CD14-positive monocyte (primary cell): ENCODE data around the gene MSH2. TPM values are rescaled to one million over a fixed set of nuclear protein-coding genes. Genes with fewer than 3 reads are reported as not detected.
A peak's percentile ranks its signal among the peaks of the same experiment; 100 is the strongest.
"Not testable (repeated sequence)": the region's sequence is repeated elsewhere in the genome, so short reads cannot be mapped to it uniquely, and the experiment has no call there.

Experiments
- DNase-seq, 3 donors: peaks; one replicate each; pipeline ENCODE4 v3.0.0-alpha.2; 2011 to 2022
- H2AFZ ChIP-seq: 2 replicates; pipeline ENCODE4 v1.6.0; 2012; ENCODE audit warnings: mild to moderate bottlenecking, low read depth, low read length, inconsistent platforms; ENCODE audit not compliant: insufficient read depth, poor library complexity, severe bottlenecking
- H3K27ac ChIP-seq, 2 donors: 1 replicate in 1 of 2; 2 replicates in 1 of 2; pipeline ENCODE4 v1.5.1; 2012 to 2013; ENCODE audit warnings: low read length in 2 of 2, control low read depth in 1 of 2, inconsistent platforms in 1 of 2, low read depth in 1 of 2, mild to moderate bottlenecking in 1 of 2
- H3K27me3 ChIP-seq, 2 donors: one replicate each; pipeline versions ENCODE4 v1.6.0 to v1.6.1; 2011 to 2013; ENCODE audit warnings: low read length in 2 of 2; ENCODE audit not compliant: control insufficient read depth in 2 of 2, insufficient read depth in 2 of 2
- H3K36me3 ChIP-seq, 2 donors: replicated peaks in 1 of 2; 1 replicate in 1 of 2; 2 replicates in 1 of 2; pipeline versions ENCODE4 v1.5.1 to v1.6.1; 2012 to 2013; ENCODE audit warnings: low read length in 2 of 2, control low read depth in 1 of 2, inconsistent platforms in 1 of 2, mild to moderate bottlenecking in 1 of 2; ENCODE audit not compliant: insufficient read depth in 2 of 2, control insufficient read depth in 1 of 2
- H3K4me1 ChIP-seq, 2 donors: 1 replicate in 1 of 2; 2 replicates in 1 of 2; pipeline versions ENCODE4 v1.5.1 to v1.6.1; 2012 to 2013; ENCODE audit warnings: low read length in 2 of 2, control low read depth in 1 of 2, inconsistent platforms in 1 of 2, mild to moderate bottlenecking in 1 of 2, moderate library complexity in 1 of 2; ENCODE audit not compliant: insufficient read depth in 2 of 2, control insufficient read depth in 1 of 2
- H3K4me2 ChIP-seq: replicated peaks from 2 replicates; pipeline ENCODE3; 2012; ENCODE audit warnings: low read length, moderate library complexity, mild to moderate bottlenecking; ENCODE audit not compliant: poor library complexity, severe bottlenecking; ENCODE audit errors: extremely low read depth
- H3K4me3 ChIP-seq, 3 experiments: fragments of 200-600 bp in 1 of 3; sonication (generic) in 1 of 3; replicated peaks in 1 of 3; 1 replicate in 2 of 3; 2 replicates in 1 of 3; pipeline ENCODE4 v1.5.1; 2011 to 2013; ENCODE audit warnings: low read length in 3 of 3, mild to moderate bottlenecking in 3 of 3, control low read depth in 2 of 3, low read depth in 2 of 3, inconsistent platforms in 1 of 3, moderate library complexity in 1 of 3
- H3K79me2 ChIP-seq: 2 replicates; pipeline ENCODE4 v1.6.0; 2012; ENCODE audit warnings: mild to moderate bottlenecking, control low read depth, inconsistent platforms, low read length, moderate library complexity; ENCODE audit not compliant: insufficient read depth
- H3K9ac ChIP-seq: 2 replicates; pipeline ENCODE4 v1.6.0; 2017; ENCODE audit warnings: low read length, mild to moderate bottlenecking; ENCODE audit not compliant: insufficient read depth, poor library complexity, severe bottlenecking
- H3K9me3 ChIP-seq, 2 donors: replicated peaks in 1 of 2; 1 replicate in 1 of 2; 2 replicates in 1 of 2; pipeline versions ENCODE4 v1.5.1 to v1.6.1; 2012 to 2013; ENCODE audit warnings: low read length in 2 of 2, control low read depth in 1 of 2; ENCODE audit not compliant: control insufficient read depth in 1 of 2, insufficient read depth in 1 of 2
- H4K20me1 ChIP-seq: 2 replicates; pipeline ENCODE4 v1.6.0; 2012; ENCODE audit warnings: mild to moderate bottlenecking, low read length, control low read depth, moderate library complexity; ENCODE audit not compliant: insufficient read depth
- H3K27ac Mint-ChIP-seq, 7 donors: one replicate each; pipeline ENCODE4 v1.8.0; 2020; ENCODE audit warnings: mild to moderate bottlenecking in 7 of 7, mixed read lengths in 7 of 7, moderate library complexity in 6 of 7, inconsistent platforms in 2 of 7
- H3K27me3 Mint-ChIP-seq, 3 donors: one replicate each; pipeline ENCODE4 v1.8.0; 2021 to 2022; ENCODE audit warnings: low read depth in 3 of 3, mild to moderate bottlenecking in 3 of 3, mixed read lengths in 3 of 3, moderate library complexity in 3 of 3, inconsistent platforms in 1 of 3
- H3K36me3 Mint-ChIP-seq, 2 donors: one replicate each; pipeline ENCODE4 v1.8.0; 2020; ENCODE audit warnings: mixed read lengths in 2 of 2, inconsistent platforms in 1 of 2, mild to moderate bottlenecking in 1 of 2
- H3K4me1 Mint-ChIP-seq: one replicate; pipeline ENCODE4 v1.8.0; 2020; ENCODE audit warnings: mild to moderate bottlenecking, mixed read lengths
- H3K4me3 Mint-ChIP-seq, 2 donors: one replicate each; pipeline ENCODE4 v1.8.0; 2020; ENCODE audit warnings: mild to moderate bottlenecking in 2 of 2, mixed read lengths in 2 of 2, moderate library complexity in 1 of 2
- H3K9me3 Mint-ChIP-seq, 7 donors: one replicate each; pipeline ENCODE4 v1.8.0; 2020 to 2022; ENCODE audit warnings: mixed read lengths in 7 of 7, mild to moderate bottlenecking in 6 of 7, moderate library complexity in 6 of 7, inconsistent platforms in 2 of 7
- CTCF ChIP-seq: fragments of 200-600 bp; IDR thresholded peaks from one replicate; pipeline ENCODE4 v1.8.0; 2022; ENCODE audit warnings: antibody characterized with exemption, mild to moderate bottlenecking
- WGBS: methylation state at CpG from one replicate; pipeline ENCODE4 v1.1.5; 2013; ENCODE audit warnings: missing lambda C conversion rate; ENCODE audit not compliant: insufficient coverage; 5-methylcytosine and 5-hydroxymethylcytosine counted together
- intact Hi-C, 2 donors: fragments of 100-400 bp; cut with micrococcal nuclease; formaldehyde crosslinking; loops; one replicate each; pipeline versions ENCODE4 v1.15.0 to v1.15.1; 2023
- polyA plus RNA-seq, 3 donors: library from polyadenylated mRNA; depleted of rRNA in 1 of 3; unstranded in 2 of 3; stranded (reverse) in 1 of 3; fragments of 300-500 nt in 2 of 3; fragments of >200 nt in 1 of 3; fragmentation: Illumina TruSeq in 2 of 3; gene quantifications; 1 replicate in 2 of 3; 2 replicates in 1 of 3; pipeline ENCODE4 v1.2.3, GENCODE V29; 2012 to 2021

The MSH2 gene
- polyA plus RNA-seq, 3 donors: 1.5 to 2.8 (median 2.0) TPM

DNA sequence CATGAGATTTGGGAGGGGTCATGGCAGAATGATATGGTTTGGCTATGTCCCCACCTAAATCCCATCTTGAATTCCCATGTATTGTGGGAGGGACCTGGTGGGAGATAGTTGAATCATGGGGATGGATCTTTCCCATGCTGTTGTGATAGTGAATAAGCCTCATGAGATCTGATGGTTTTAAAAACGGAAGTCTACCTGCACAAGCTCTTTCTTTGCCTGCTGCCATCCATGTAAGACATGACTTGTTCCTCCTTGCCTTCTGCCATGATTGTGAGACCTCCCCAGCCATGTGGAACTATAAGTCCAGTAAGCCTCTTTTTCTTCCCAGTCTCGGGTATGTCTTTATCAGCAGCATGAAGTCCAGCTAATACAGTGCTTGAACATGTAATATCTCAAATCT, 5.0 kb downstream of the MSH2 start:
- H3K4me1 Mint-ChIP-seq: peaks cover 17% of the 10 kb centered on the region
- H3K27ac ChIP-seq, H3K27me3 ChIP-seq, H3K9me3 ChIP-seq, H3K27ac Mint-ChIP-seq, H3K4me3 Mint-ChIP-seq, intact Hi-C loops, DNase-seq, H4K20me1 ChIP-seq, H2AFZ ChIP-seq, H3K27me3 Mint-ChIP-seq, H3K4me3 ChIP-seq, H3K4me2 ChIP-seq, H3K9me3 Mint-ChIP-seq, H3K9ac ChIP-seq: not testable (repeated sequence)
- WGBS: 100% methylated on average over 1 of the region's 2 CpGs
- Histone ChIP-seq H3K36me3 (peaks cover 0 to 11% of the 10 kb centered on the region in 2 donors), H3K4me1 (peaks cover 8 to 13% of the 10 kb centered on the region in 2 donors), H3K79me2 (peaks cover 44% of the 10 kb centered on the region)
- H3K36me3 Mint-ChIP-seq: peaks cover 8 to 22% of the 10 kb centered on the region in 2 donors

GRCh38 chr2:47414682-47415458, 11.9 kb downstream of the MSH2 start:
- no peaks in the 10 kb centered on the region for H4K20me1 ChIP-seq
- Mint-ChIP-seq H3K9me3 (no peaks in the 10 kb centered on the region), H3K4me3 (no peak overlapping the region), H3K36me3 (peaks cover 31 to 61% of the 10 kb centered on the region in 2 donors), H3K4me1 (no peaks in the 10 kb centered on the region), H3K27me3 (peaks cover 0 to 2% (median 0%) of the 10 kb centered on the region in 3 donors), H3K27ac (peak overlapping the region in 1 of 7 donors; percentile 25)
- DNase-seq: no peak
- no peak overlapping the region for H3K4me2 ChIP-seq
- H3K4me3 ChIP-seq: no peak overlapping the region
- no peaks in the 10 kb centered on the region for H3K4me1 ChIP-seq
- no peak for TF ChIP-seq CTCF
- peaks cover 7 to 61% of the 10 kb centered on the region in 2 donors for H3K36me3 ChIP-seq
- no peak overlapping the region for H3K9ac ChIP-seq
- H3K79me2 ChIP-seq: no peaks in the 10 kb centered on the region
- no peaks in the 10 kb centered on the region for H3K27me3 ChIP-seq
- H3K27ac ChIP-seq: no peak overlapping the region
- intact Hi-C loops: no loop called here
- no peaks in the 10 kb centered on the region for H3K9me3 ChIP-seq
- H2AFZ ChIP-seq: no peak overlapping the region
- 100% methylated on average over 4 of the region's 7 CpGs for WGBS
